SK-N-SH (cell line): Measurements from ENCODE around the gene PIEZO2. TPM values are rescaled to one million over a fixed set of nuclear protein-coding genes. Genes with fewer than 3 reads are reported as not detected.

Experiments used
- CTCF ChIA-PET: fragments of 300-600, 350-600 bp; formaldehyde crosslinking; extraction: SDS; loops from one replicate; lab custom pipeline; 2021; lab: Yijun Ruan, JAX
- POLR2A ChIA-PET: fragments of 350-600 bp; sonication (Branson Sonifier 250); formaldehyde crosslinking; extraction: SDS; loops from one replicate; lab custom pipeline; 2020; ENCODE audit warnings: antibody characterized with exemption, inconsistent platforms; lab: Yijun Ruan, JAX
- DNase-seq: peaks from one replicate; pipeline ENCODE4 v3.0.0; 2012
- H2AFZ ChIP-seq: fragments of 200-600 bp; sonication (generic); 2 replicates; pipeline ENCODE4 v1.8.1; 2016; ENCODE audit warnings: antibody characterized with exemption, mild to moderate bottlenecking, low read depth
- H3F3A ChIP-seq: fragments of 200-600 bp; sonication (generic); replicated peaks from 2 replicates; pipeline ENCODE3; 2016; ENCODE audit warnings: antibody characterized with exemption, mild to moderate bottlenecking; ENCODE audit not compliant: insufficient read depth
- H3K27ac ChIP-seq, 2 experiments: fragments of 200-500 bp in 1 of 2; fragments of 200-600 bp in 1 of 2; sonication (Bioruptor generic) in 1 of 2; sonication (generic), shearing (Covaris generic) in 1 of 2; 2 replicates each; pipeline versions ENCODE4 v1.5.1 to v1.6.1; 2014 to 2016; ENCODE audit warnings: low read depth in 2 of 2, inconsistent platforms in 1 of 2, low read length in 1 of 2, mild to moderate bottlenecking in 1 of 2, mixed read lengths in 1 of 2
- H3K27me3 ChIP-seq: fragments of 200-600 bp; sonication (generic), shearing (Covaris generic); 2 replicates; pipeline ENCODE4 v1.6.1; 2016; ENCODE audit warnings: mixed run types; ENCODE audit not compliant: insufficient read depth
- H3K36me3 ChIP-seq, 2 experiments: fragments of 200-500 bp in 1 of 2; fragments of 200-600 bp in 1 of 2; sonication (Bioruptor generic) in 1 of 2; sonication (generic) in 1 of 2; replicated peaks in 1 of 2; 2 replicates each; pipeline versions ENCODE3 to v1.5.1; 2014 to 2016; ENCODE audit warnings: low read length in 1 of 2, mild to moderate bottlenecking in 1 of 2; ENCODE audit not compliant: insufficient read depth in 2 of 2, control insufficient read depth in 1 of 2
- H3K4me1 ChIP-seq, 2 experiments: fragments of 200-500 bp in 1 of 2; fragments of 200-600 bp in 1 of 2; sonication (Bioruptor generic) in 1 of 2; sonication (generic), shearing (Covaris generic) in 1 of 2; 2 replicates each; pipeline versions ENCODE4 v1.5.1 to v1.6.1; 2014 to 2016; ENCODE audit warnings: low read depth in 1 of 2, low read length in 1 of 2, mixed run types in 1 of 2; ENCODE audit not compliant: insufficient read depth in 2 of 2, control insufficient read depth in 1 of 2
- H3K4me2 ChIP-seq: fragments of 200-600 bp; sonication (generic), shearing (Covaris generic); 2 replicates; pipeline ENCODE4 v1.6.1; 2017; ENCODE audit warnings: mixed run types
- H3K4me3 ChIP-seq, 2 experiments: fragments of 200-500 bp in 1 of 2; fragments of 200-600 bp in 1 of 2; sonication (Bioruptor generic) in 1 of 2; sonication (generic), shearing (Covaris generic) in 1 of 2; 2 replicates each; pipeline versions ENCODE4 v1.5.1 to v1.8.1; 2014 to 2016; ENCODE audit warnings: low read depth in 2 of 2, inconsistent platforms in 1 of 2, low read length in 1 of 2, mild to moderate bottlenecking in 1 of 2, mixed read lengths in 1 of 2, moderate library complexity in 1 of 2
- H3K79me2 ChIP-seq: fragments of 200-600 bp; sonication (generic); 2 replicates; pipeline ENCODE4 v1.8.1; 2017; ENCODE audit warnings: mild to moderate bottlenecking; ENCODE audit not compliant: insufficient read depth
- H3K9ac ChIP-seq: fragments of 200-600 bp; sonication (generic); 2 replicates; pipeline ENCODE4 v1.6.1; 2017; ENCODE audit warnings: mixed run types
- H3K9me2 ChIP-seq: fragments of 200-600 bp; sonication (generic); 2 replicates; pipeline ENCODE4 v1.6.1; 2017; ENCODE audit warnings: mixed run types
- H3K9me3 ChIP-seq: fragments of 200-600 bp; sonication (generic); 2 replicates; pipeline ENCODE4 v1.6.1; 2017; ENCODE audit warnings: mixed run types, mild to moderate bottlenecking, moderate library complexity
- H4K20me1 ChIP-seq: fragments of 200-600 bp; sonication (generic); 2 replicates; pipeline ENCODE4 v1.6.1; 2017; ENCODE audit warnings: mild to moderate bottlenecking, mixed run types; ENCODE audit not compliant: insufficient read depth
- CTCF ChIP-seq: fragments of 200-600 bp; sonication (generic); IDR thresholded peaks from 2 replicates; pipeline ENCODE4 v1.6.1; 2017; ENCODE audit warnings: antibody characterized with exemption, mild to moderate bottlenecking, moderate library complexity
- FOSL2 ChIP-seq: IDR thresholded peaks from 2 replicates; pipeline ENCODE4 v1.4.0; 2012; ENCODE audit warnings: low read depth, mild to moderate bottlenecking, moderate library complexity, borderline replicate concordance
- FOXM1 ChIP-seq: IDR thresholded peaks from 2 replicates; pipeline ENCODE4 v1.4.0; 2012; ENCODE audit warnings: low read depth, mild to moderate bottlenecking
- IRF3 ChIP-seq: fragments of 150-350 bp; IDR thresholded peaks from 2 replicates; pipeline ENCODE4 v1.6.1; 2016; ENCODE audit warnings: mild to moderate bottlenecking, low read depth, low read length
- MEF2A ChIP-seq: IDR thresholded peaks from 2 replicates; pipeline ENCODE4 v1.4.0; 2012; ENCODE audit warnings: low read depth, borderline replicate concordance
- PBX3 ChIP-seq: IDR thresholded peaks from 2 replicates; pipeline ENCODE4; 2012
- POLR2AphosphoS5 ChIP-seq: IDR thresholded peaks from 2 replicates; pipeline ENCODE4 v1.6.1; 2012; ENCODE audit warnings: low read depth, low read length
- REST ChIP-seq: IDR thresholded peaks from 2 replicates; pipeline ENCODE4 v1.6.1; 2012; ENCODE audit warnings: mild to moderate bottlenecking, low read depth, low read length, moderate library complexity
- RFX5 ChIP-seq: IDR thresholded peaks from 2 replicates; pipeline ENCODE4 v1.6.1; 2012; ENCODE audit warnings: mild to moderate bottlenecking, improper control_type of control experiment, low read length
- SIN3A ChIP-seq: IDR thresholded peaks from 2 replicates; pipeline ENCODE4 v1.6.1; 2012; ENCODE audit warnings: low read depth, mild to moderate bottlenecking, low read length, moderate library complexity, borderline replicate concordance
- SMC3 ChIP-seq: IDR thresholded peaks from 2 replicates; pipeline ENCODE4 v1.6.1; 2012; ENCODE audit warnings: low read depth, low read length, improper control_type of control experiment
- YY1 ChIP-seq: IDR thresholded peaks from 2 replicates; pipeline ENCODE4 v1.4.0; 2012; ENCODE audit warnings: low read depth, mild to moderate bottlenecking
- WGBS: methylation state at CpG from one replicate; pipeline ENCODE4 v1.1.6; 2017; ENCODE audit warnings: low lambda C conversion rate; 5-methylcytosine and 5-hydroxymethylcytosine counted together
- polyA plus RNA-seq, 3 experiments: library from polyadenylated mRNA; depleted of rRNA; stranded (reverse); fragments of >200 nt; gene quantifications; 2 replicates each; pipeline ENCODE4 v1.2.3, GENCODE V29; 2012

The PIEZO2 gene
- polyA plus RNA-seq, 1 of the 3 experiments (the other 2 are of a cell fraction): not detected

- H3F3A ChIP-seq: no peaks in the 10 kb centered on the region
- H3K27ac ChIP-seq: no peak overlapping the region
- no peaks in the 10 kb centered on the region for H3K9me2 ChIP-seq
- no peak for DNase-seq
- no peaks in the 10 kb centered on the region for H3K9me3 ChIP-seq
- no peak overlapping the region for H3K9ac ChIP-seq
- H2AFZ ChIP-seq: no peak overlapping the region
- H3K4me2 ChIP-seq: no peak overlapping the region
- TF ChIP-seq REST (no peak), SIN3A (no peak), IRF3 (no peak), POLR2AphosphoS5 (no peak), MEF2A (no peak), FOSL2 (no peak), CTCF (no peak), FOXM1 (no peak), PBX3 (no peak), RFX5 (no peak), SMC3 (no peak), YY1 (no peak)
- no peaks in the 10 kb centered on the region for H3K4me1 ChIP-seq
- no peaks in the 10 kb centered on the region for H4K20me1 ChIP-seq
- H3K4me3 ChIP-seq: no peak overlapping the region
- no peaks in the 10 kb centered on the region for H3K79me2 ChIP-seq
- POLR2A ChIA-PET: no interaction called here
- whole genome bisulfite sequencing: 11% methylated on average over 5 of the region's 5 CpGs
- peaks cover 7% of the 10 kb centered on the region; the same call in 1 of the 2 replicates for H3K27me3 ChIP-seq
- CTCF ChIA-PET: interaction anchor here (0.9 to 1.7 kb wide), 2 partner anchors 8 to 186 kb away, joined by 3 to 5 read pairs; no protein-coding TSS in a partner anchor
- no peaks in the 10 kb centered on the region for H3K36me3 ChIP-seq
These were observed 305.8 kb downstream of the PIEZO2 start for GRCh38 chr18:10843565-10843964.
